Suprapubic skin (tissue), 4 donors: Measurements from ENCODE around the gene OTUD7B. TPM values are rescaled to one million over a fixed set of nuclear protein-coding genes. Genes with fewer than 3 reads are reported as not detected.
"Not testable (repeated sequence)": the region's sequence is repeated elsewhere in the genome, so short reads cannot be mapped to it uniquely, and the experiment has no call there.

Experiments
- DNase-seq, 2 donors: peaks; one replicate each; pipeline ENCODE4 v3.0.0-alpha.2; 2019; ENCODE audit warnings: low spot score in 2 of 2
- H3K27ac ChIP-seq: fragments of 200-600 bp; sonication (generic); one replicate; pipeline ENCODE4 v1.5.1; 2019
- H3K27me3 ChIP-seq: fragments of 200-600 bp; sonication (generic); one replicate; pipeline ENCODE4 v1.5.1; 2019
- H3K36me3 ChIP-seq: fragments of 200-600 bp; sonication (generic); one replicate; pipeline ENCODE4 v1.5.1; 2019
- H3K4me1 ChIP-seq: fragments of 200-600 bp; sonication (generic); one replicate; pipeline ENCODE4 v1.5.1; 2019
- H3K4me3 ChIP-seq: fragments of 200-600 bp; sonication (generic); one replicate; pipeline ENCODE4 v1.5.1; 2019; ENCODE audit warnings: mild to moderate bottlenecking
- H3K9me3 ChIP-seq: fragments of 200-600 bp; sonication (generic); one replicate; pipeline ENCODE4 v1.5.1; 2019
- EP300 ChIP-seq: sonication (generic); formaldehyde crosslinking; IDR thresholded peaks from one replicate; pipeline ENCODE4 v1.6.1; 2017; ENCODE audit warnings: antibody characterized with exemption
- POLR2A ChIP-seq, 2 donors: fragments of 450-650 bp; IDR thresholded peaks; one replicate each; pipeline ENCODE4 v1.6.1; 2017; ENCODE audit warnings: antibody characterized with exemption in 2 of 2, mild to moderate bottlenecking in 2 of 2, moderate library complexity in 2 of 2
- POLR2AphosphoS5 ChIP-seq, 3 donors: sonication (generic); formaldehyde crosslinking; IDR thresholded peaks; one replicate each; pipeline ENCODE4 v1.6.1; 2017; ENCODE audit warnings: antibody characterized with exemption in 3 of 3
- WGBS: methylation state at CpG from one replicate; pipeline ENCODE4 v1.1.5; 2018; 5-methylcytosine and 5-hydroxymethylcytosine counted together
- total RNA-seq, 4 donors: library from RNA; depleted of rRNA; stranded (reverse); fragments of >200 nt; gene quantifications; one replicate each; pipeline ENCODE4 v1.1.0, GENCODE V29; 2016
- TF ChIP-seq, protein P1 (sequence below), 2 donors: fragments of 200-600 bp in 1 of 2; fragments of 450-650 bp in 1 of 2; sonication (generic) in 1 of 2; IDR thresholded peaks; one replicate each; pipeline ENCODE4 v1.5.1; 2016 to 2019; ENCODE audit warnings: antibody characterized with exemption in 2 of 2, mild to moderate bottlenecking in 1 of 2, moderate library complexity in 1 of 2

The OTUD7B gene
- total RNA-seq, 4 donors from 2014 or later: 11.0 to 19.2 (median 15.0) TPM

DNA sequence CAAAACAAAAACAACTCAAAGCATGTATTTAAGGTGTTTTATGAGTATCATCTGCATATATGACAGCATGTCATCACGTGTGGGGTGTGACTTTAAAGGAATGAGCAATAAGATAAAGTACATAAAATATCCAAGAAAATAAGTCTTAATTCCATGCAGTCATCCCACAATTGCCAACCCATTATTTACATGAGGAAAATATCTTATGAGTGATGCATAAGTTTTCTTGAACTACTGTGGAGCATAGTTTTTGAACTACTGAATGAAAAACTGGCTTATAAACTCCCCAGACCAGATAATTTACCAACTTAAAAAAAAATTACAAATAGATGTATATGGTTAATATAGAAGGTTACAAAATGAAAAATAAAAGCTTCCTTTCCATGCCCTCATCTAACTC is 44.1 kb downstream of the OTUD7B start:
- no peaks in the 10 kb centered on the region for H3K9me3 ChIP-seq
- TF ChIP-seq POLR2A (IDR thresholded peaks at IDR 0.05) (no peak), POLR2AphosphoS5 (IDR thresholded peaks at IDR 0.05) (no peak), EP300 (no peak)
- TF ChIP-seq, protein P1, sequence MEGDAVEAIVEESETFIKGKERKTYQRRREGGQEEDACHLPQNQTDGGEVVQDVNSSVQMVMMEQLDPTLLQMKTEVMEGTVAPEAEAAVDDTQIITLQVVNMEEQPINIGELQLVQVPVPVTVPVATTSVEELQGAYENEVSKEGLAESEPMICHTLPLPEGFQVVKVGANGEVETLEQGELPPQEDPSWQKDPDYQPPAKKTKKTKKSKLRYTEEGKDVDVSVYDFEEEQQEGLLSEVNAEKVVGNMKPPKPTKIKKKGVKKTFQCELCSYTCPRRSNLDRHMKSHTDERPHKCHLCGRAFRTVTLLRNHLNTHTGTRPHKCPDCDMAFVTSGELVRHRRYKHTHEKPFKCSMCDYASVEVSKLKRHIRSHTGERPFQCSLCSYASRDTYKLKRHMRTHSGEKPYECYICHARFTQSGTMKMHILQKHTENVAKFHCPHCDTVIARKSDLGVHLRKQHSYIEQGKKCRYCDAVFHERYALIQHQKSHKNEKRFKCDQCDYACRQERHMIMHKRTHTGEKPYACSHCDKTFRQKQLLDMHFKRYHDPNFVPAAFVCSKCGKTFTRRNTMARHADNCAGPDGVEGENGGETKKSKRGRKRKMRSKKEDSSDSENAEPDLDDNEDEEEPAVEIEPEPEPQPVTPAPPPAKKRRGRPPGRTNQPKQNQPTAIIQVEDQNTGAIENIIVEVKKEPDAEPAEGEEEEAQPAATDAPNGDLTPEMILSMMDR (IDR thresholded peaks at IDR 0.05): no peak
- WGBS: 37% methylated on average over 1 of the region's 1 CpG

DNA sequence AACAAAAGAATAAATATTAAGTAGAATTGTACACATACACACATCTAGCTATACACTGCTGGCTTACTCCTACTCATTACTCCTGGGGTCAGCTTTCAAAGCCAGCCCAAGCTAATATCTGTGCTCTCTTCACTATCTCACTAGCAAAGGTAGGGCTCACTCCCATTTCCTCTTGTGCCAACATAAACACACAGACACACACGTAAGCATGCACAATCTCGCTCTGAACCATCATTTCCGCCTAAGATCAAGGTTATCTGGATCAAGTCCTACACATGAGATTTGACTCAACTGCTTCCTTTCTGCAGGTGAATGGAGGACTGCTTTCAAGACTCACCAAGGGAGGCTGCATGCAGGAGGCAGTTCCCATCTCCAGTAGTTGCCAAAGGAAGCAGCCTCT is 45.1 kb downstream of the OTUD7B start:
- no peak overlapping the region for H3K27ac ChIP-seq
- DNase-seq: no peak
- peaks cover 27% of the 10 kb centered on the region for H3K4me1 ChIP-seq
- H3K4me3 ChIP-seq: no peak overlapping the region
- peaks cover 58% of the 10 kb centered on the region for H3K36me3 ChIP-seq
- H3K27me3 ChIP-seq: no peaks in the 10 kb centered on the region
- no peaks in the 10 kb centered on the region for H3K9me3 ChIP-seq
- WGBS: 84% methylated on average over 3 of the region's 3 CpGs
- TF ChIP-seq EP300: no peak
- TF ChIP-seq, protein P1 (IDR thresholded peaks at IDR 0.05): no peak
- no peak for TF ChIP-seq POLR2A (IDR thresholded peaks at IDR 0.05)
- no peak for TF ChIP-seq POLR2AphosphoS5 (IDR thresholded peaks at IDR 0.05)

More for the DNA sequence above, 44.1 kb downstream of the OTUD7B start:
- Histone ChIP-seq H3K27ac (no peak overlapping the region), H3K27me3 (no peaks in the 10 kb centered on the region), H3K4me1 (peaks cover 27% of the 10 kb centered on the region), H3K36me3 (peaks cover 63% of the 10 kb centered on the region), H3K4me3 (no peak overlapping the region)
- DNase-seq: no peak

DNA sequence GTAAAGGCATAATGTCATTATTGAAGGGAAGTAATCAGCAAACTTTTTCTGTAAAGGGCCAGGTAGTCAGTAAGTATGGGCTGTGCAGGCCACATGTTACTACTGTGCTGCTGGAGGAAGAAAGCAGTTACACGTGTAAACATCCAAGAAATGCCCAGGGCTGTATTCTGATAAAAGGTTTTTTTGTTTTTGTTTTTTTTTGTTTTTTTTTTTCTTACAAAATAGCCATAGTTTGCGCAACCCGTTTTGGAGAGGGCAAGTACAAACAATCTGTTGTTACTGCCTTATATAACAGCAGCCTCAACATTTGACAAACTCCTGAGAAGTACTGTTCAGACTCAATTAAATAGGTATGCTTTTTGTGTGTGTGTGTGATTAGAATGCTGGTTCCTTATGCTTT is 47.2 kb downstream of the OTUD7B start:
- DNase-seq: no peak
- H3K36me3 ChIP-seq: peaks cover 57% of the 10 kb centered on the region
- peak overlapping the region; percentile 53 for H3K27ac ChIP-seq
- TF ChIP-seq, protein P1 (IDR thresholded peaks at IDR 0.05): no peak
- TF ChIP-seq POLR2A (IDR thresholded peaks at IDR 0.05) (no peak), EP300 (no peak), POLR2AphosphoS5 (IDR thresholded peaks at IDR 0.05) (no peak)
- H3K27me3 ChIP-seq: no peaks in the 10 kb centered on the region
- H3K4me3 ChIP-seq: no peak overlapping the region
- H3K4me1 ChIP-seq: peaks cover 27% of the 10 kb centered on the region
- WGBS: 30% methylated on average over 3 of the region's 3 CpGs
- H3K9me3 ChIP-seq: no peaks in the 10 kb centered on the region

DNA sequence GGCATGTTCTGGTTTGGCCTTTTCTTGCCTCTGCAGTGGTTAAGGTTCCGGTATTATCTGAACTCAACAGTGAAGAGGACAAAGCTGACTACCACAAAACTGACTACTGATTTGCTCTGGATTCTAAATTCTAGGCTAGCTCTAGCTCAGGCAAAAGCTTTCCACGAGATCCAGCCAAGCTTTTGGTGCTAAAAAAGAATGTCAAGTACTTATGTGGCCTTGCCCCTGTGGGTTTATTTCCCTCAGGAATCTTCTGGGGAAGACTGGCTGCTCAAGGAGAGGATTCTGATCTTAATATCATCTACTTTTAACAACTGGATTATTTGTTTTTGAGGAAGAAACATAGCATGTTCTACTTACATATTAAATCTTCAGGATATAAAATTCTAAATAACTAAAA is 47.8 kb downstream of the OTUD7B start:
- Histone ChIP-seq H3K9me3 (no peaks in the 10 kb centered on the region), H3K4me1 (peaks cover 27% of the 10 kb centered on the region), H3K4me3 (no peak overlapping the region), H3K27ac (peak overlapping the region; percentile 53), H3K27me3 (no peaks in the 10 kb centered on the region), H3K36me3 (peaks cover 62% of the 10 kb centered on the region)
- WGBS: 44% methylated on average over 2 of the region's 2 CpGs
- no peak for DNase-seq
- TF ChIP-seq EP300 (no peak), POLR2AphosphoS5 (IDR thresholded peaks at IDR 0.05) (no peak), POLR2A (IDR thresholded peaks at IDR 0.05) (no peak)
- TF ChIP-seq, protein P1 (IDR thresholded peaks at IDR 0.05): no peak

DNA sequence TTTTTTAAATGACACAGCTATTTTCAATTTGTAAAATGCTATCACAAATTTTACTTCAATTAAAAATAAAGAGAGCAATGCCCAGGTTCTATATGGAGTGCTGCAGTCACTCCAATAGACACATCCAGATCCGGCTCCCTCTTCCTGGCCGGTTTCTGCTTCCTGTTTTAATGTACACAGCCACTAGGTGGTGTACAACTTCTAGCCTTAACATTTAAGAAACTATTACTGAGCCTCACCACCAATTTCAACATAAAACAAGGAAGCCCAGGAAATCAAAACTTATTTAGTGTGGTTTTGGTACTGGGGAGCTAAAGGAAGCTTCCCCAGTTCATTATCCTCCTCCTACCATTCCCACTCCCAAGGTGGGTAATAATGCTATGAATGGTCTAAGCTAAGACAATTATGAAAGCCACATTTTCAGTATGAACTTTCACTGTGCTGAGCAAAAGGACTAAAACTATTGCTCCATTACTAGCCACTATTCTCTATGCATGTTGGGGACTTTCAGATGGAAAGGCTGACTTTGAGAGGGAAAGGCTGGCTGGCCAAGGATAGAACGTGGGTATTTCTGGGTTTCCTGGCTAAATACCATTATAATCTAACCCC is 48.4 kb downstream of the OTUD7B start:
- TF ChIP-seq, protein P1 (IDR thresholded peaks at IDR 0.05): peak; percentile 67 to 82
- no peak for TF ChIP-seq POLR2A (IDR thresholded peaks at IDR 0.05)
- peaks cover 64% of the 10 kb centered on the region for H3K36me3 ChIP-seq
- DNase-seq: no peak

DNA sequence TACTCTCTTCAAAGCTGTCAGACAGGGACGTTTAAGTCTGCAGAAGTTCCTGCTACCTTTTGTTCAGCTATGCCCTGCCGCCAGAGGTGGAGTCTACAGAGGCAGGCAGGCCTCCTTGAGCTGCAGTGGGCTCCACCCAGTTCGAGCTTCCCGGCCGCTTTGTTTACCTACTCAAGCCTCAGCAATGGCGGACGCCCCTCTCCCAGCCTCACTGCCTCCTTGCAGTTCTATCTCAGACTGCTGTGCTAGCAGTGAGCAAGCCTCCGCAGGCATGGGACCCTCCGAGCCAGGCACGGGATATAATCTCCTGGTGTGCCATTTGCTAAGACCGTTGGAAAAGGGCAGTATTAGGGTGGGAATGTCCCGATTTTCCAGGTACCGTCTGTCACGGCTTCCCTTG is 53.0 kb downstream of the OTUD7B start:
- H3K27ac ChIP-seq, H3K27me3 ChIP-seq, H3K4me3 ChIP-seq, H3K9me3 ChIP-seq, H3K4me1 ChIP-seq, DNase-seq: not testable (repeated sequence)
- H3K36me3 ChIP-seq: peaks cover 37% of the 10 kb centered on the region
- 97% methylated on average over 11 of the region's 14 CpGs for WGBS

More for the DNA sequence above, 48.4 kb downstream of the OTUD7B start:
- Histone ChIP-seq H3K9me3 (no peaks in the 10 kb centered on the region), H3K27me3 (no peaks in the 10 kb centered on the region), H3K27ac (peak overlapping the region; percentile 53), H3K4me3 (no peak overlapping the region), H3K4me1 (peaks cover 27% of the 10 kb centered on the region)
- 11% methylated on average over 3 of the region's 3 CpGs for WGBS
